ENCODE results near the gene BMPER. TPM values are rescaled to one million over a fixed set of nuclear protein-coding genes. Genes with fewer than 3 reads are reported as not detected.

BMPER gene
- total and polyA plus RNA-seq, 2 of the 8 experiments (the other 6 are each of a cell fraction or from before 2014, with no cell fraction given): 0.33 to 0.69 TPM

GRCh38 chr7:33941418-33941817, 36.1 kb downstream of the BMPER start:
- ChIA-PET CTCF (ENCODE audit: partially characterized antibody) (interaction anchor here (0.6 to 2.1 kb wide), 4 partner anchors 9 to 32 kb away, joined by 3 to 17 read pairs (median 4); no protein-coding TSS in a partner anchor), POLR2A (ENCODE audit: partially characterized antibody) (no interaction called here)
- no peak overlapping the region for H2BK120ac ChIP-seq (replicated peaks; ENCODE audit: low read depth, low read length)
- no peaks in the 10 kb centered on the region for H4K20me1 ChIP-seq (replicated peaks in 1 of 2; ENCODE audit: control insufficient read depth in 1 of 2, insufficient read depth in 2 of 2, low read length in 2 of 2)
- no peak overlapping the region for H3K56ac ChIP-seq (replicated peaks; ENCODE audit: insufficient read length, low read depth, low read length)
- 84% methylated on average over 6 of the region's 6 CpGs; no CpG with 5 or more reads in 1 of the 2 experiments for WGBS, 2 experiments (ENCODE audit: extremely low coverage in 1 of 2, insufficient coverage in 1 of 2, insufficient read length in 1 of 2, insufficient replicate concordance in 2 of 2, low coverage in 1 of 2, low lambda C conversion rate in 2 of 2, missing lambda C conversion rate in 1 of 2)
- H3K79me1 ChIP-seq (ENCODE audit: low read depth, low read length): no peaks in the 10 kb centered on the region
- H2BK5ac ChIP-seq (ENCODE audit: low read depth, low read length): no peak overlapping the region
- no peak overlapping the region for H2BK20ac ChIP-seq (ENCODE audit: low read length)
- H3K9me3 ChIP-seq (ENCODE audit: insufficient read depth in 2 of 2, low read depth in 1 of 2, low read length in 1 of 2): no peaks in the 10 kb centered on the region
- no peaks in the 10 kb centered on the region; the same call in 1 of the 2 replicates for H3K23me2 ChIP-seq (ENCODE audit: low read depth, low read length)
- H4K5ac ChIP-seq (ENCODE audit: insufficient read length, low read depth, low read length): no peak overlapping the region
- no peak overlapping the region for H3K4ac ChIP-seq (replicated peaks; ENCODE audit: insufficient read length, low read depth, low read length)
- no peak overlapping the region for H3K27ac ChIP-seq (ENCODE audit: low read depth, low read length)
- no peaks in the 10 kb centered on the region for H3K27me3 ChIP-seq (replicated peaks in 1 of 4; ENCODE audit: control insufficient read depth in 3 of 4, extremely low read depth in 1 of 4, insufficient read depth in 3 of 4, low read length in 3 of 4)
- H3K4me1 ChIP-seq (replicated peaks in 1 of 4; ENCODE audit: control insufficient read depth in 3 of 4, insufficient read depth in 4 of 4, low read length in 3 of 4): no peaks in the 10 kb centered on the region
- no peak overlapping the region for H2BK12ac ChIP-seq (ENCODE audit: low read depth, low read length)
- no peak overlapping the region for H3K18ac ChIP-seq (ENCODE audit: extremely low read depth, low read length)
- H3K4me3 ChIP-seq (ENCODE audit: extremely low read depth in 1 of 4, insufficient read depth in 2 of 4, low read depth in 3 of 4, low read length in 4 of 4): no peak overlapping the region
- H2AK5ac ChIP-seq (ENCODE audit: low read depth, low read length): no peak overlapping the region
- H3K23ac ChIP-seq (ENCODE audit: insufficient read length): no peak overlapping the region
- H3K4me2 ChIP-seq (ENCODE audit: insufficient read depth in 1 of 2, low read depth in 2 of 2, low read length in 2 of 2): no peak overlapping the region
- no peak for DNase-seq (ENCODE audit: low read depth in 1 of 2, low spot score in 2 of 2)
- no peak for FAIRE-seq
- no peak overlapping the region for H2AFZ ChIP-seq (ENCODE audit: low read length)
- H3K36me3 ChIP-seq (ENCODE audit: control insufficient read depth in 2 of 4, insufficient read depth in 4 of 4, low read length in 3 of 4): no peaks in the 10 kb centered on the region
- no peak overlapping the region for H4K8ac ChIP-seq (ENCODE audit: extremely low read depth, insufficient read depth, low read length)
- H2BK15ac ChIP-seq (ENCODE audit: low read length): no peak overlapping the region
- no peaks in the 10 kb centered on the region for H3K79me2 ChIP-seq (ENCODE audit: control insufficient read depth in 1 of 2, insufficient read depth in 2 of 2, low read length in 2 of 2)
- no peak overlapping the region for H3K14ac ChIP-seq (ENCODE audit: insufficient read length)
- H4K91ac ChIP-seq (replicated peaks; ENCODE audit: insufficient read length, low read length): no peak overlapping the region
- no peak overlapping the region for H3K9ac ChIP-seq (replicated peaks in 1 of 4; ENCODE audit: extremely low read depth in 1 of 4, low read depth in 3 of 4, low read length in 3 of 4)
- TF ChIP-seq ATF3 (IDR thresholded peaks at IDR 0.05; ENCODE audit: insufficient read depth, low read depth, low read length) (no peak), BACH1 (IDR thresholded peaks at IDR 0.05; ENCODE audit: low read length) (no peak), SIX5 (IDR thresholded peaks at IDR 0.05; ENCODE audit: low read depth, low read length) (no peak), KDM4A (IDR thresholded peaks at IDR 0.05; ENCODE audit: low read depth, low read length, severe bottlenecking) (no peak), SIRT6 (IDR thresholded peaks at IDR 0.05; ENCODE audit: low read length) (no peak), POLR2AphosphoS5 (IDR thresholded peaks at IDR 0.05; ENCODE audit: low read depth, low read length) (no peak), HDAC2 (IDR thresholded peaks at IDR 0.05; ENCODE audit: borderline replicate concordance in 1 of 2, low read depth in 2 of 2, low read length in 2 of 2) (no peak), POLR2A (IDR thresholded peaks at IDR 0.05; ENCODE audit: control extremely low read depth in 1 of 2, low read depth in 2 of 2, low read length in 2 of 2) (no peak), CTCF (IDR thresholded peaks at IDR 0.05; ENCODE audit: control extremely low read depth in 1 of 3, insufficient read depth in 1 of 3, low read depth in 1 of 3, low read length in 3 of 3) (no peak), RAD21 (IDR thresholded peaks at IDR 0.05 in 1 of 2, conservative IDR thresholded peaks at IDR 0.05 in 1 of 2; ENCODE audit: low read depth in 2 of 2, low read length in 2 of 2) (no peak), TBP (IDR thresholded peaks at IDR 0.05; ENCODE audit: low read depth, low read length) (no peak), CHD1 (IDR thresholded peaks at IDR 0.05; ENCODE audit: low read depth, low read length) (no peak)

Data from H1 (cell line).